DND-41 (cell line): Measurements from ENCODE around the gene TRMT13.

Experiments
- EZH2 ChIP-seq: IDR thresholded peaks from 3 replicates; pipeline ENCODE4 v1.6.1; 2012; ENCODE audit warnings: borderline replicate concordance, low read depth, mild to moderate bottlenecking, moderate library complexity, low read length, inconsistent platforms; ENCODE audit not compliant: severe bottlenecking
- TF ChIP-seq, protein P1 (sequence below): IDR thresholded peaks from 2 replicates; pipeline ENCODE4 v1.5.1; 2012; ENCODE audit warnings: borderline replicate concordance, low read length, moderate library complexity, mild to moderate bottlenecking; ENCODE audit not compliant: poor library complexity, severe bottlenecking; ENCODE audit errors: extremely low read depth

DNA sequence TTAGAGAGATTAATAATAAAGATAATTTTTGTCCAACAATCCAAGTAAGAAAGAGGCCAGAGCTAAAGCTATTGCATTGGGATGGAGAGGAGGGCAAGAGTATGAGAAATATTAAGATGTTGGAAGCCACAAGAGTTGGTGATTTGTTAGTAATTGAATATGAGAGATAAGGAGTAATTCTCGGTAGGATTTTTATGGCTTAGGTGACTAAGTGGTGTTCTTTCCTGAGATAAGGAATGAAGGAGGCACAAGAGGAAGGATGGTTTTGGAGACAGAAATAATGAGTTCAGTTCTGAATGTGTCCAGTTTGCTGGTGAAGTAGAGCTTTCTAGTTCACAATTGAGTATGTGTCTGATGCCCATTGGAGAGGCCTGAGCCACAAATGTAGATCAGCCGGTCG, 9.4 kb downstream of the TRMT13 start:
- TF ChIP-seq, protein P1, sequence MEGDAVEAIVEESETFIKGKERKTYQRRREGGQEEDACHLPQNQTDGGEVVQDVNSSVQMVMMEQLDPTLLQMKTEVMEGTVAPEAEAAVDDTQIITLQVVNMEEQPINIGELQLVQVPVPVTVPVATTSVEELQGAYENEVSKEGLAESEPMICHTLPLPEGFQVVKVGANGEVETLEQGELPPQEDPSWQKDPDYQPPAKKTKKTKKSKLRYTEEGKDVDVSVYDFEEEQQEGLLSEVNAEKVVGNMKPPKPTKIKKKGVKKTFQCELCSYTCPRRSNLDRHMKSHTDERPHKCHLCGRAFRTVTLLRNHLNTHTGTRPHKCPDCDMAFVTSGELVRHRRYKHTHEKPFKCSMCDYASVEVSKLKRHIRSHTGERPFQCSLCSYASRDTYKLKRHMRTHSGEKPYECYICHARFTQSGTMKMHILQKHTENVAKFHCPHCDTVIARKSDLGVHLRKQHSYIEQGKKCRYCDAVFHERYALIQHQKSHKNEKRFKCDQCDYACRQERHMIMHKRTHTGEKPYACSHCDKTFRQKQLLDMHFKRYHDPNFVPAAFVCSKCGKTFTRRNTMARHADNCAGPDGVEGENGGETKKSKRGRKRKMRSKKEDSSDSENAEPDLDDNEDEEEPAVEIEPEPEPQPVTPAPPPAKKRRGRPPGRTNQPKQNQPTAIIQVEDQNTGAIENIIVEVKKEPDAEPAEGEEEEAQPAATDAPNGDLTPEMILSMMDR: no peak
- no peak for TF ChIP-seq EZH2
